GF-D8 (cell line): ENCODE data around the gene SAA1.
"Not testable (repeated sequence)": the region's sequence is repeated elsewhere in the genome, so short reads cannot be mapped to it uniquely, and the experiment has no call there.

Experiments used
- DNase-seq: peaks from one replicate; lab custom pipeline; 2025; lab: John Stamatoyannopoulos, UW

The SAA1 gene

GRCh38 chr11:18265949-18266348 lies at the start of gene SAA1:
SAA1 (plus strand) TSS chr11:18266264; CDS start chr11:18266888, 624 bp downstream.
- DNase-seq = no peak

GRCh38 chr11:18221274-18221876 lies 44.7 kb upstream of the SAA1 start:
- DNase-seq = no peak

GRCh38 chr11:18222814-18223421 lies 43.1 kb upstream of the SAA1 start:
- DNase-seq = no peak

GRCh38 chr11:18223591-18224387 lies 42.3 kb upstream of the SAA1 start:
- DNase-seq = no peak

GRCh38 chr11:18225913-18226312 lies 40.2 kb upstream of the SAA1 start:
- DNase-seq = no peak

- peak; percentile 51 for DNase-seq
Observed at GRCh38 chr11:18229501-18229900, 36.6 kb upstream of the SAA1 start.

GRCh38 chr11:18230859-18231258 lies 35.2 kb upstream of the SAA1 start:
- no peak for DNase-seq

- DNase-seq = no peak
Observed at GRCh38 chr11:18233912-18234311, 32.2 kb upstream of the SAA1 start.

GRCh38 chr11:18235394-18236334 lies 30.4 kb upstream of the SAA1 start:
- no peak for DNase-seq

- DNase-seq = no peak
Observed at GRCh38 chr11:18236664-18237356, 29.3 kb upstream of the SAA1 start, which contains the start of gene SAA4. SAA4 (minus strand) TSS chr11:18236802; CDS start chr11:18235926, 876 bp downstream.

- no peak for DNase-seq
Observed at GRCh38 chr11:18239655-18240054, 26.4 kb upstream of the SAA1 start.

- no peak for DNase-seq
Observed at GRCh38 chr11:18243783-18244362, 22.2 kb upstream of the SAA1 start.

GRCh38 chr11:18245396-18245795 lies 20.7 kb upstream of the SAA1 start:
- no peak for DNase-seq

- not testable (repeated sequence) for DNase-seq
Observed at GRCh38 chr11:18246379-18247190, 19.5 kb upstream of the SAA1 start.

- not testable (repeated sequence) for DNase-seq
Observed at GRCh38 chr11:18247191-18247581, 18.9 kb upstream of the SAA1 start.

GRCh38 chr11:18248561-18248960 lies 17.5 kb upstream of the SAA1 start, which contains the start of gene SAA2:
SAA2 (minus strand) TSS chr11:18248668; CDS start chr11:18248011, 657 bp downstream.
- no peak for DNase-seq

GRCh38 chr11:18253233-18253632 lies 12.8 kb upstream of the SAA1 start:
- no peak for DNase-seq

GRCh38 chr11:18253778-18254338 lies 12.2 kb upstream of the SAA1 start:
- no peak for DNase-seq

- DNase-seq = no peak
Observed at GRCh38 chr11:18254781-18255361, 11.2 kb upstream of the SAA1 start.
